ENCODE results near the gene XPO1.

The XPO1 gene

DNA sequence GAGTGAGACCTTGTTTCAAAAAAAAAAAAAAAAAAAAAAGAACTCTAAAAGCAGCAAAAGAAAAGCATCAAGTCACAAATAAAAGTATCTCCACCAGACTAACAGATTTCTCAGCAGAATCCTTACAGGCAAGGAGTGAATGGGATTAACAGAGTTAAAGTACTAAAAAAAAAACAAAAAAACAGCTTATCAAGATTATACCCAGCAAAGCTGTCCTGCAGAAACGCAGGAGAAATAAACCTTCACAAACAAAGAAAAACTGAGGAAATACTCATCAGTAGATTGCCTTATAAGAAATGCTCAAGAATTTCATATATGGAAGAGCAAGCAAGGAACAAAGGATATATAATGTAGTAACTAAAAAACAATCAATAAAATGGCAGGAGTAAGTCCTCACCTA is 102.9 kb downstream of the XPO1 start:
- in situ Hi-C loops (cut with HindIII; ENCODE audit: low sequenced_read_pairs) = no loop called here

DNA sequence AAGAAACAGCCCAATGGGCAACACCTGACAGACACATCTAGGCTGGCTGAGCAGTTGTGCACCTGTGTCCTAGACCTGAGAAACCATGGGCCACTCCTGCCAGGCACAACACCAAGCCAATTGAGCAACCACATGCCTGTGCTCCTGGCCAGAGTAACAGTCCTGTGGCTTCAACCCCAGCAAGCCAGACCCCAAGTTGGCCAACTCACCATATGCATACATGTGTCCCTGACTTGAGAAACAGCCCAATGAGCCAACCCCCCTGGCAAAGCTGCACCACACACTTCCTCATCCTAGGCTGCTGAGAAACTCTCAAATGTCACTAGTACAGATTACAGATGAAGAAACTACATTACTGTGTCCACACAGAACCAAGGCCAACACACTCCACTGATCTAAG is 103.8 kb downstream of the XPO1 start:
- in situ Hi-C loops (cut with HindIII; ENCODE audit: low sequenced_read_pairs) = no loop called here

DNA sequence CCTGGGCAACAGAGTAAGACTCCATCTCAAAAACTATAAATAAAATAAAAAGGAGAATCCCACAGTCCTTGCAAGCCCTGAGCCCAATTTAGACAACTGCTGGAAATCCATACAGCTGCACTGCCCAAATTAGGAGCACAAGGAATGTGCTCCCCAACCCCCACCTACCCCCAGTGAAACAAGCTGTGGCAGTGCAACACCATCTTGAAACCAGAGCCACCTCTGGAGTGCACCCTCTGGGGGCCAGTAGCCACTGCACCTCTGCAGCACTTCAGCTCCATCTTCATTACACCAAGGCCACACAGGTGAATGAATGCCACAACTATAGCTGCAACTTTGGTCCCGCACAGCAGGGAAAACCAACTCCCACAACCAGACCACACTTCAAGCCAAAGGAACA is 104.5 kb downstream of the XPO1 start:
- in situ Hi-C loops (cut with HindIII; ENCODE audit: low sequenced_read_pairs) = no loop called here

DNA sequence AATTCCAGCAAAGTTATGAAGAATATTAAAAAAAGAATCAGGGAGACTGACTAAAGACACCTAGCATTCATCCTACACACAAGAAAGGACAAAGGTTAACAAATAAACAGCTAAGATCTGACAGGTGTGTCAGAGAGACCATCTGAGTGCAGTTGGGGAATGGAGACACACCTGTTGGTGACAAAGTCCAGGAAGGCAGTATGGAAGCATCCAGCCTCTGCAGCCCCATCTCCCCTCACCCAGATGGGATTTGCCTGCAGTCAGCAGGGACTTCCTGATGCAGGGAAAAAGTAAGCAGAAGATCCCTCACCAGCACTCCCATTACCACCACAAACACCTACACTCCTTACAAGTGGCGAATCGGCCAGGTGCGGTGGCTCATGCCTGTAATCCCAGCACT is 105.2 kb downstream of the XPO1 start:
- in situ Hi-C loops (cut with HindIII; ENCODE audit: low sequenced_read_pairs) = no loop called here

DNA sequence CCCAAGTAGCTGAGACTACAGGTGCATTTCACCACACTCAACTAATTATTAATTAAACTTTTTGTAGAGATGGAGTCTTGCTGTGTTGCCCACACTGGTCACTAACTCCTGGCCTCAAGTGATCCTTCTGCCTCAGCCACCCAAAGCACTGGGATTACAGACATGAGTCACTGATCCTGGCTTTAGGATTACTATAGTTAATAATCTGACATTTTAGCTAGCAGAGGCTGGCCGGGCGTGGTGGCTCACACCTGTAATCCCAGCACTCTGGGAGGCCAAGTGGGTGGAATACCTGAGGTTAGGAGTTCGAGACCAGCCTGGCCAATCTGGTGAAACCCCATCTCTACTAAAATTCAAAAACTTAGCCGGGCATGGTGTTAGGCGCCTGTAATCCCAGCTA is 106.8 kb downstream of the XPO1 start:
- in situ Hi-C loops (cut with HindIII; ENCODE audit: low sequenced_read_pairs) = no loop called here
